GM21528 (cell line): ENCODE results near the gene VWA8.
A peak's percentile ranks its signal among the peaks of the same experiment; 100 is the strongest.

Experiments used
- ATAC-seq: cut with Tn5 transposase; IDR thresholded peaks from one replicate; pipeline ENCODE4 v1.9.1; 2021; ENCODE audit warnings: mild to moderate bottlenecking, moderate library complexity; ENCODE audit not compliant: unreplicated experiment, low FRiP score

VWA8 gene

GRCh38 chr13:41699759-41700158, 261.1 kb downstream of the VWA8 start:
- ATAC-seq: no peak

GRCh38 chr13:41697578-41697977, 263.3 kb downstream of the VWA8 start:
- ATAC-seq: no peak

- ATAC-seq: no peak
Measured at GRCh38 chr13:41696163-41697003, 264.5 kb downstream of the VWA8 start.

GRCh38 chr13:41694545-41695301, 266.2 kb downstream of the VWA8 start:
- ATAC-seq: no peak

- no peak for ATAC-seq
Measured at GRCh38 chr13:41693434-41693833, 267.5 kb downstream of the VWA8 start.

- no peak for ATAC-seq
Measured at GRCh38 chr13:41691274-41691673, 269.6 kb downstream of the VWA8 start.

GRCh38 chr13:41682766-41683165, 278.1 kb downstream of the VWA8 start:
- no peak for ATAC-seq

- no peak for ATAC-seq
Measured at GRCh38 chr13:41682001-41682400, 278.9 kb downstream of the VWA8 start.

GRCh38 chr13:41681587-41681986, 279.3 kb downstream of the VWA8 start:
- no peak for ATAC-seq

- ATAC-seq: no peak
Measured at GRCh38 chr13:41680900-41681299, 280.0 kb downstream of the VWA8 start.

- no peak for ATAC-seq
Measured at GRCh38 chr13:41678848-41679247, 282.1 kb downstream of the VWA8 start.

GRCh38 chr13:41678249-41678648, 282.7 kb downstream of the VWA8 start:
- no peak for ATAC-seq

GRCh38 chr13:41675306-41675705, 285.6 kb downstream of the VWA8 start:
- no peak for ATAC-seq

GRCh38 chr13:41674246-41674645, 286.7 kb downstream of the VWA8 start:
- ATAC-seq: no peak

GRCh38 chr13:41673640-41674039, 287.3 kb downstream of the VWA8 start:
- ATAC-seq: no peak

GRCh38 chr13:41670873-41671443, 290.0 kb downstream of the VWA8 start:
- ATAC-seq: no peak

- peak; percentile 78 for ATAC-seq
Measured at GRCh38 chr13:41668130-41668757, 292.7 kb downstream of the VWA8 start.

- ATAC-seq: no peak
Measured at GRCh38 chr13:41666644-41667043, 294.3 kb downstream of the VWA8 start.

- no peak for ATAC-seq
Measured at GRCh38 chr13:41660411-41660810, 300.5 kb downstream of the VWA8 start.

- no peak for ATAC-seq
Measured at GRCh38 chr13:41658057-41658661, 302.8 kb downstream of the VWA8 start.

- ATAC-seq: no peak
Measured at GRCh38 chr13:41655997-41656396, 304.9 kb downstream of the VWA8 start.
